ENCODE data around the gene SINHCAF. TPM values are rescaled to one million over a fixed set of nuclear protein-coding genes. Genes with fewer than 3 reads are reported as not detected.

SINHCAF gene
- polyA plus RNA-seq, 1 donor from 2014 or later, result 80.5 TPM

DNA sequence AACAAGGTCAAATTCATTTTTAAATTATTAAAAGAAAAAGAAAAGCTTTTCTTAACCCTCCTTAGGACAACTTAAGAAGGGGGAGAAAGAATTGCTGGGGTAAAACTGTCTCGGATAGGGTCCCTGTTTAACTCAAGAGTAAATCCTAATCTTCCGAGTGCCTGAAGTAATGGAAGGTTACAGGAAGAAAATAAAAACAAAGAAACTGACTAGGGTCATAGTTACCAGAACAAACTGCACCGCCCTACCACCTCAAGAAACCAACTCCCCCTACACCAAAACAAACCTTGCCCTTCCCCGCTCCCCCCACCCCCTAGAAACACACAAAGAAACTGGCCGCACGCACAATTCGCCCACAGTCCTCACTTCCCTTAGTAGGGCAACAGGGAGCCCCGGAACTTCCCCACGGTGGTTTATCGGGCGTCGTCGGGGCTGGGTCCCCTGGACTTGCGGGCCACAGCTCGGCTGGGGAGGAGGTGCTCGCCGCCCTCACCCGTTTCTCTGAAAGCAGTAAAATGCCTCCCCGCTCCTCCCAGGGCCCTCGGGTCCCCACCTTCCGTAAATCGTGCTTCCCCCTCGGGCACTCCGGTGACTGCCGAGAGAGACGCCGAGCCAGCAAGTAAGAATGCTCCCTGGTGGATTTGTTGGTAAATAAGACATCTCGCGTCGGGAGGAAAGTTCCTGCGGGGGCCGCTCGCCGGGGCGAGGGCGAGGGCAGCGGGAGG, 2.4 kb downstream of the SINHCAF start:
- H3K9me2 ChIP-seq (ENCODE audit: insufficient read depth, low read length), result no peaks in the 10 kb centered on the region
- no peaks in the 10 kb centered on the region for H4K20me1 ChIP-seq (ENCODE audit: insufficient read depth)
- peak overlapping the region; percentile 90 for H3K4me3 ChIP-seq (ENCODE audit: low read length)
- H3F3A ChIP-seq (ENCODE audit: insufficient read depth, low read length, poor library complexity, severe bottlenecking), result peaks cover 8% of the 10 kb centered on the region
- H3K27ac ChIP-seq (ENCODE audit: low read length), result peak overlapping the region; percentile 83
- peak overlapping the region; percentile 58 for H2AFZ ChIP-seq (ENCODE audit: low read depth, low read length)
- H3K27me3 ChIP-seq (ENCODE audit: insufficient read depth, low read depth, low read length), result no peaks in the 10 kb centered on the region
- H3K9me3 ChIP-seq (ENCODE audit: low read length), result no peaks in the 10 kb centered on the region
- H3K4me2 ChIP-seq (ENCODE audit: low read length), result peak overlapping the region; percentile 75
- H3K36me3 ChIP-seq (ENCODE audit: insufficient read depth, low read length), result no peaks in the 10 kb centered on the region
- TF ChIP-seq RAD21 (conservative IDR thresholded peaks at IDR 0.05) (no peak), EZH2 (IDR thresholded peaks at IDR 0.05; ENCODE audit: borderline replicate concordance, insufficient read depth, low read length, poor library complexity, severe bottlenecking) (no peak), POLR2AphosphoS5 (IDR thresholded peaks at IDR 0.05) (peak; percentile 49), EP300 (conservative IDR thresholded peaks at IDR 0.05; ENCODE audit: poor library complexity, severe bottlenecking) (peak; percentile 18), MXI1 (conservative IDR thresholded peaks at IDR 0.05; ENCODE audit: poor library complexity, severe bottlenecking) (no peak), SMC3 (conservative IDR thresholded peaks at IDR 0.05; ENCODE audit: poor library complexity) (no peak)
- TF ChIP-seq, protein P1, sequence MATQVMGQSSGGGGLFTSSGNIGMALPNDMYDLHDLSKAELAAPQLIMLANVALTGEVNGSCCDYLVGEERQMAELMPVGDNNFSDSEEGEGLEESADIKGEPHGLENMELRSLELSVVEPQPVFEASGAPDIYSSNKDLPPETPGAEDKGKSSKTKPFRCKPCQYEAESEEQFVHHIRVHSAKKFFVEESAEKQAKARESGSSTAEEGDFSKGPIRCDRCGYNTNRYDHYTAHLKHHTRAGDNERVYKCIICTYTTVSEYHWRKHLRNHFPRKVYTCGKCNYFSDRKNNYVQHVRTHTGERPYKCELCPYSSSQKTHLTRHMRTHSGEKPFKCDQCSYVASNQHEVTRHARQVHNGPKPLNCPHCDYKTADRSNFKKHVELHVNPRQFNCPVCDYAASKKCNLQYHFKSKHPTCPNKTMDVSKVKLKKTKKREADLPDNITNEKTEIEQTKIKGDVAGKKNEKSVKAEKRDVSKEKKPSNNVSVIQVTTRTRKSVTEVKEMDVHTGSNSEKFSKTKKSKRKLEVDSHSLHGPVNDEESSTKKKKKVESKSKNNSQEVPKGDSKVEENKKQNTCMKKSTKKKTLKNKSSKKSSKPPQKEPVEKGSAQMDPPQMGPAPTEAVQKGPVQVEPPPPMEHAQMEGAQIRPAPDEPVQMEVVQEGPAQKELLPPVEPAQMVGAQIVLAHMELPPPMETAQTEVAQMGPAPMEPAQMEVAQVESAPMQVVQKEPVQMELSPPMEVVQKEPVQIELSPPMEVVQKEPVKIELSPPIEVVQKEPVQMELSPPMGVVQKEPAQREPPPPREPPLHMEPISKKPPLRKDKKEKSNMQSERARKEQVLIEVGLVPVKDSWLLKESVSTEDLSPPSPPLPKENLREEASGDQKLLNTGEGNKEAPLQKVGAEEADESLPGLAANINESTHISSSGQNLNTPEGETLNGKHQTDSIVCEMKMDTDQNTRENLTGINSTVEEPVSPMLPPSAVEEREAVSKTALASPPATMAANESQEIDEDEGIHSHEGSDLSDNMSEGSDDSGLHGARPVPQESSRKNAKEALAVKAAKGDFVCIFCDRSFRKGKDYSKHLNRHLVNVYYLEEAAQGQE (IDR thresholded peaks at IDR 0.05; ENCODE audit: borderline replicate concordance), result no peak
- peaks cover 54% of the 10 kb centered on the region for H3K79me2 ChIP-seq (replicated peaks; ENCODE audit: insufficient read depth, low read length)
- H3K9ac ChIP-seq (ENCODE audit: low read length), result peak overlapping the region; percentile 81

DNA sequence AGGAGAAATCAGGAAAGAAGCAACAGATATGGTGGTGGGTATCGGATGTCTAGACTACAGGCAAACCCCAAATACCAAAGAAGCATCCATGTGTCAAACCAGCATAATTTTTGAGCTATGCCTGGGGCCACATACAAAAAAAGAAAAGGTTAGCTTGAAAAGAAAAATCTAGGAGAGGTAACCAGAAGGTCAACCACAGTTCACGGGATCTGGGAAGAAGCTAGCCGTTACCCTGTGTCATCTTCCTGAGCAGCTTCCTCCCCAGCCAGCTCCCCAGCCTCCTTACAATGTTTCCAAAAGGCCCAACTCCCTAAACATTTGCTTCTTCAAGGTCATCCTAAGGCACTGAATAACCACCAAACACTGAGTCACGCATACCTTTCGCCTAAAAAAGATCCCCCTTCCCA, 3.1 kb downstream of the SINHCAF start:
- H4K20me1 ChIP-seq (ENCODE audit: insufficient read depth), result no peaks in the 10 kb centered on the region
- H3K27me3 ChIP-seq (ENCODE audit: insufficient read depth, low read depth, low read length), result no peaks in the 10 kb centered on the region
- no peak overlapping the region for H3K27ac ChIP-seq (ENCODE audit: low read length)
- peak overlapping the region; percentile 81 for H3K9ac ChIP-seq (ENCODE audit: low read length)
- peaks cover 61% of the 10 kb centered on the region for H3K79me2 ChIP-seq (replicated peaks; ENCODE audit: insufficient read depth, low read length)
- peaks cover 8% of the 10 kb centered on the region for H3F3A ChIP-seq (ENCODE audit: insufficient read depth, low read length, poor library complexity, severe bottlenecking)
- peak overlapping the region; percentile 90 for H3K4me3 ChIP-seq (ENCODE audit: low read length)
- H3K36me3 ChIP-seq (ENCODE audit: insufficient read depth, low read length), result no peaks in the 10 kb centered on the region
- no peak overlapping the region for H2AFZ ChIP-seq (ENCODE audit: low read depth, low read length)
- TF ChIP-seq RAD21 (conservative IDR thresholded peaks at IDR 0.05), result no peak
- TF ChIP-seq POLR2AphosphoS5 (IDR thresholded peaks at IDR 0.05), result no peak
- TF ChIP-seq, protein P1 (IDR thresholded peaks at IDR 0.05; ENCODE audit: borderline replicate concordance), result no peak
- TF ChIP-seq EP300 (conservative IDR thresholded peaks at IDR 0.05; ENCODE audit: poor library complexity, severe bottlenecking), result no peak
- H3K4me2 ChIP-seq (ENCODE audit: low read length), result peak overlapping the region; percentile 75
- H3K9me3 ChIP-seq (ENCODE audit: low read length), result no peaks in the 10 kb centered on the region
- no peaks in the 10 kb centered on the region for H3K9me2 ChIP-seq (ENCODE audit: insufficient read depth, low read length)

Data from neural cell (in vitro differentiated cells).